AG09319 (cell line): ENCODE data around the gene TBCEL.

Experiments used
- DNase-seq: peaks from one replicate; pipeline ENCODE4 v3.0.0-alpha.2; 2010; ENCODE audit warnings: low read depth; ENCODE audit errors: extremely low read depth
- TF ChIP-seq, protein P1 (sequence below): IDR thresholded peaks from 2 replicates; pipeline ENCODE4 v1.5.1; 2011; ENCODE audit warnings: low read depth, mild to moderate bottlenecking, inconsistent platforms, low read length, moderate library complexity

TBCEL gene

GRCh38 chr11:121023848-121024751 lies at the start of gene TBCEL:
Gene TBCEL, plus strand, starts transcription at chr11:121024102. Its CDS starts 21,589 bp downstream, at chr11:121045691.
- TF ChIP-seq, protein P1, sequence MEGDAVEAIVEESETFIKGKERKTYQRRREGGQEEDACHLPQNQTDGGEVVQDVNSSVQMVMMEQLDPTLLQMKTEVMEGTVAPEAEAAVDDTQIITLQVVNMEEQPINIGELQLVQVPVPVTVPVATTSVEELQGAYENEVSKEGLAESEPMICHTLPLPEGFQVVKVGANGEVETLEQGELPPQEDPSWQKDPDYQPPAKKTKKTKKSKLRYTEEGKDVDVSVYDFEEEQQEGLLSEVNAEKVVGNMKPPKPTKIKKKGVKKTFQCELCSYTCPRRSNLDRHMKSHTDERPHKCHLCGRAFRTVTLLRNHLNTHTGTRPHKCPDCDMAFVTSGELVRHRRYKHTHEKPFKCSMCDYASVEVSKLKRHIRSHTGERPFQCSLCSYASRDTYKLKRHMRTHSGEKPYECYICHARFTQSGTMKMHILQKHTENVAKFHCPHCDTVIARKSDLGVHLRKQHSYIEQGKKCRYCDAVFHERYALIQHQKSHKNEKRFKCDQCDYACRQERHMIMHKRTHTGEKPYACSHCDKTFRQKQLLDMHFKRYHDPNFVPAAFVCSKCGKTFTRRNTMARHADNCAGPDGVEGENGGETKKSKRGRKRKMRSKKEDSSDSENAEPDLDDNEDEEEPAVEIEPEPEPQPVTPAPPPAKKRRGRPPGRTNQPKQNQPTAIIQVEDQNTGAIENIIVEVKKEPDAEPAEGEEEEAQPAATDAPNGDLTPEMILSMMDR, result no peak
- DNase-seq, result peak; percentile 48

DNA sequence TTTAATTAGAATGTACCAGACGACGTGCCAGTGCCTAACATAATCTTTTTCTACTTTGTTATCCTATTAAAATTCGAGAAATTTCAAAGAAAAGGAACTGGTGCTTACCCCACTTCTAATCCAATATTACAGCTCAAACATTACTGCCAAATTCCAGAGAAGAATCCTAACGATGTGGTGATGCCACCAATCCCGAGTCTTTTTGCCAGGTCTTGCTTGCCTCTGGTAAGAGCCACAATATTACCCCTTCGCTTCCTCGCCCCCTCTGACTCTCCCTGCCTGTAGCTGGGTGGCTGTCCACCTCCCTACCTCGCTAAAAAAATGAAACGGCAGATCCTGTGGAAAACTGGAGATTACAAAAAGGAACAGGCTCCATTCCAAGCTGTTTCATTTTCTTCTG lies 49.4 kb upstream of the TBCEL start:
- DNase-seq, result no peak
- TF ChIP-seq, protein P1, result no peak

GRCh38 chr11:120974965-120975364 lies 48.9 kb upstream of the TBCEL start:
- no peak for DNase-seq
- TF ChIP-seq, protein P1, result no peak

DNA sequence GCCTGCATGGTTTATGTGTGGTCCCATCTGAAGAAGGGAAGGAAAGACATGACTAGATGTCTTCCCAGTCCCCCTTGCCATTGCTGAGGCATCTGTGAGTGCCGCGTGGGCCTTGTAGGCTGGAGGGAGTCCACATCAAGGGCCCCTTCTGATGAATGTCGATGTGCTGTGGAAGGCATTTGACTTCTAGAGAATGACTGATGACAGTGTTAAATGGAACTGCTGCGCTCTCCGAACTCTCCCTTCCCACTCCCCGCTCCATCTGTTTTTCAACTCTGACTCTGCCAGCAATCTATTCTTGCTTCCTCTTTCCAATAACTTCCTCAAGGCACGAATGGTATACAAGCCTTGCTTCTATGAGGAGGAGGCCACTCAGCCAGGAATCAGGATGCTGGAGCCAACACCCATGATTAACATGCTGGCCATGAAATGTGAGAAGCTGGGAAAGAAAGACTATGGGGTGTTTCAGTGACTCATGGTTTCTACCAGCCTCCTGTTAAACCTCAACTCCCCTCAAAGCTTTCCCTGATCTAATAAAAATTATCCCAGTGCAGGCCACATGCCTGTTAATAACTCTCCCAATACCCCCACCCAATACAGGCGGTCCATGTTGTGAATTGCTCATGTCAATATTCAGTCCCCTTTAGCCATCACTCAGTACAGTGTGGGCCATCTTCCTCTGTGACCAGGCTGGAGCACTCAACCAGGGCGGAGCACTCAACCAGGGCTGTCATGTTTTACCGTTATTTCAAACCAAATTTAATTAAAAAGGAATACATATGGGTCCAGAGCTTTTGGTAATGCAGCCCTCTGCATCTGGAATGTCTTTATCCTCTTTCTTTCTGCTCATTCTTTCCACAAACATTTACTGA lies 46.4 kb upstream of the TBCEL start:
- DNase-seq, result no peak
- TF ChIP-seq, protein P1, result no peak

- TF ChIP-seq, protein P1, result no peak
- DNase-seq, result no peak
Observed at GRCh38 chr11:120978701-120979100, 45.2 kb upstream of the TBCEL start.

GRCh38 chr11:120985718-120986569 lies 38.0 kb upstream of the TBCEL start:
- no peak for DNase-seq
- TF ChIP-seq, protein P1, result no peak
